Activated T-cell treated with anti-CD3 and anti-CD28 coated beads for 4 hours (primary cell): ENCODE data around the gene SH3RF3.

ENCODE experiments used
- DNase-seq: peaks from one replicate; pipeline ENCODE4 v3.0.0-alpha.2; 2020

SH3RF3 gene

GRCh38 chr2:109141006-109141600 is 12.1 kb downstream of the SH3RF3 start:
- no peak for DNase-seq

- no peak for DNase-seq
Measured at GRCh38 chr2:109141727-109142283, 12.8 kb downstream of the SH3RF3 start.

GRCh38 chr2:109142416-109143210 is 13.6 kb downstream of the SH3RF3 start:
- DNase-seq = no peak

GRCh38 chr2:109143214-109144187 is 14.5 kb downstream of the SH3RF3 start:
- peak; percentile 37 for DNase-seq

- no peak for DNase-seq
Measured at GRCh38 chr2:109144271-109144670, 15.3 kb downstream of the SH3RF3 start.

GRCh38 chr2:109144721-109145120 is 15.7 kb downstream of the SH3RF3 start:
- no peak for DNase-seq

GRCh38 chr2:109145286-109145685 is 16.3 kb downstream of the SH3RF3 start:
- DNase-seq = no peak

GRCh38 chr2:109147405-109147804 is 18.4 kb downstream of the SH3RF3 start:
- no peak for DNase-seq

GRCh38 chr2:109148117-109148746 is 19.2 kb downstream of the SH3RF3 start:
- DNase-seq = no peak

GRCh38 chr2:109148991-109149645 is 20.1 kb downstream of the SH3RF3 start:
- DNase-seq = no peak

GRCh38 chr2:109150559-109150958 is 21.6 kb downstream of the SH3RF3 start:
- no peak for DNase-seq

- no peak for DNase-seq
Measured at GRCh38 chr2:109151519-109151918, 22.5 kb downstream of the SH3RF3 start.

- no peak for DNase-seq
Measured at GRCh38 chr2:109153005-109153784, 24.2 kb downstream of the SH3RF3 start.

GRCh38 chr2:109153807-109154206 is 24.8 kb downstream of the SH3RF3 start:
- DNase-seq = no peak

- DNase-seq = no peak
Measured at GRCh38 chr2:109154226-109154625, 25.2 kb downstream of the SH3RF3 start.

- DNase-seq = no peak
Measured at GRCh38 chr2:109155553-109156451, 26.8 kb downstream of the SH3RF3 start.

GRCh38 chr2:109157563-109158105 is 28.6 kb downstream of the SH3RF3 start:
- DNase-seq = no peak

- no peak for DNase-seq
Measured at GRCh38 chr2:109158237-109158636, 29.2 kb downstream of the SH3RF3 start.

- DNase-seq = no peak
Measured at GRCh38 chr2:109159096-109159495, 30.1 kb downstream of the SH3RF3 start.
